Activated CD8-positive, alpha-beta memory T cell treated with anti-CD3 and anti-CD28 coated beads, Interleukin-2, amount 50 U/mL, for 1 hour (primary cell): ENCODE data around the gene PAX7.
A peak's percentile ranks its signal among the peaks of the same experiment; 100 is the strongest.
"Not testable (repeated sequence)": the region's sequence is repeated elsewhere in the genome, so short reads cannot be mapped to it uniquely, and the experiment has no call there.

Source experiments
- DNase-seq: peaks from one replicate; pipeline ENCODE4 v3.0.0-alpha.2; 2020; ENCODE audit errors: extremely low read depth

Gene PAX7

GRCh38 chr1:18630511-18631495 is at the start of gene PAX7:
Gene PAX7 (plus strand): TSS chr1:18630846. CDS start chr1:18631604, 758 bp downstream.
- no peak for DNase-seq

- DNase-seq: no peak
Measured at GRCh38 chr1:18581420-18581880, 49.2 kb upstream of the PAX7 start.

- DNase-seq: no peak
Measured at GRCh38 chr1:18582890-18583289, 47.8 kb upstream of the PAX7 start.

GRCh38 chr1:18583326-18583941 is 47.2 kb upstream of the PAX7 start:
- DNase-seq: no peak

GRCh38 chr1:18586016-18586415 is 44.6 kb upstream of the PAX7 start:
- DNase-seq: not testable (repeated sequence)

GRCh38 chr1:18588093-18588492 is 42.6 kb upstream of the PAX7 start:
- DNase-seq: no peak

- DNase-seq: no peak
Measured at GRCh38 chr1:18592368-18592767, 38.3 kb upstream of the PAX7 start.

- peak; percentile 14 for DNase-seq
Measured at GRCh38 chr1:18597160-18598042, 33.2 kb upstream of the PAX7 start.

- DNase-seq: no peak
Measured at GRCh38 chr1:18599086-18599485, 31.6 kb upstream of the PAX7 start.

GRCh38 chr1:18599704-18600103 is 30.9 kb upstream of the PAX7 start:
- DNase-seq: no peak

- no peak for DNase-seq
Measured at GRCh38 chr1:18602533-18603211, 28.0 kb upstream of the PAX7 start.

GRCh38 chr1:18603212-18603852 is 27.3 kb upstream of the PAX7 start:
- no peak for DNase-seq

GRCh38 chr1:18606443-18607288 is 24.0 kb upstream of the PAX7 start:
- DNase-seq: no peak

GRCh38 chr1:18607289-18607760 is 23.3 kb upstream of the PAX7 start:
- DNase-seq: no peak

GRCh38 chr1:18608534-18608933 is 22.1 kb upstream of the PAX7 start:
- no peak for DNase-seq

- no peak for DNase-seq
Measured at GRCh38 chr1:18611311-18611710, 19.3 kb upstream of the PAX7 start.

GRCh38 chr1:18612073-18612472 is 18.6 kb upstream of the PAX7 start:
- no peak for DNase-seq

GRCh38 chr1:18614069-18614735 is 16.4 kb upstream of the PAX7 start:
- DNase-seq: no peak
